Smooth muscle cell (in vitro differentiated cells): ENCODE results near the gene EFEMP2. TPM values are rescaled to one million over a fixed set of nuclear protein-coding genes. Genes with fewer than 3 reads are reported as not detected.

Experiments used
- DNase-seq: peaks from one replicate; lab custom pipeline; 2025; ENCODE audit not compliant: unreplicated experiment; lab: John Stamatoyannopoulos, UW
- H2AFZ ChIP-seq: fragments of 200-600 bp; sonication (generic); 2 replicates; pipeline ENCODE4 v1.6.0; 2016; ENCODE audit warnings: antibody characterized with exemption, low read depth, mild to moderate bottlenecking
- H3F3A ChIP-seq: fragments of 200-600 bp; sonication (generic); 2 replicates; pipeline ENCODE4 v1.6.0; 2017; ENCODE audit warnings: antibody characterized with exemption, low read depth
- H3K27ac ChIP-seq: fragments of 200-600 bp; sonication (generic); 2 replicates; pipeline ENCODE4 v1.5.1; 2016; ENCODE audit warnings: low read depth, mild to moderate bottlenecking
- H3K27me3 ChIP-seq: fragments of 200-600 bp; sonication (generic); 2 replicates; pipeline ENCODE4 v1.6.1; 2016; ENCODE audit warnings: low read depth, mild to moderate bottlenecking
- H3K36me3 ChIP-seq: fragments of 200-600 bp; sonication (generic); 2 replicates; pipeline ENCODE4 v1.5.1; 2016; ENCODE audit warnings: low read depth
- H3K4me1 ChIP-seq: fragments of 200-600 bp; sonication (generic); 2 replicates; pipeline ENCODE4 v1.5.1; 2016; ENCODE audit warnings: low read depth
- H3K4me2 ChIP-seq: fragments of 200-600 bp; sonication (generic); 2 replicates; pipeline ENCODE4 v1.6.0; 2016; ENCODE audit warnings: mild to moderate bottlenecking
- H3K4me3 ChIP-seq: fragments of 200-600 bp; sonication (generic); 2 replicates; pipeline ENCODE4 v1.5.1; 2016; ENCODE audit warnings: mild to moderate bottlenecking
- H3K79me2 ChIP-seq: fragments of 200-600 bp; sonication (generic); 2 replicates; pipeline ENCODE4 v1.6.0; 2016; ENCODE audit warnings: low read depth, mild to moderate bottlenecking
- H3K9ac ChIP-seq: fragments of 200-600 bp; sonication (generic); 2 replicates; pipeline ENCODE4 v1.6.0; 2016; ENCODE audit warnings: low read depth
- H3K9me3 ChIP-seq: fragments of 200-600 bp; sonication (generic); replicated peaks from 2 replicates; pipeline ENCODE4 v1.5.1; 2016; ENCODE audit warnings: low read depth
- H4K20me1 ChIP-seq: fragments of 200-600 bp; sonication (generic); 2 replicates; pipeline ENCODE4 v1.6.0; 2016; ENCODE audit warnings: low read depth
- WGBS: methylation state at CpG from one replicate; pipeline ENCODE4 v1.1.7; 2016; ENCODE audit warnings: low lambda C conversion rate; 5-methylcytosine and 5-hydroxymethylcytosine counted together
- polyA plus RNA-seq: library from polyadenylated mRNA; unstranded; fragments of >200 nt; fragmentation: Nextera tagmentation; extraction: Ambion mirVana; gene quantifications from 2 replicates; pipeline ENCODE4 v1.2.1, GENCODE V29; 2016
- total RNA-seq: library from RNA; depleted of rRNA; stranded (reverse); fragments of >200 nt; gene quantifications from 2 replicates; pipeline ENCODE4 v1.2.3, GENCODE V29; 2014
- TF ChIP-seq, protein P1 (sequence below): fragments of 200-600 bp; sonication (generic); IDR thresholded peaks from 2 replicates; pipeline ENCODE4 v1.5.1; 2017; ENCODE audit warnings: borderline replicate concordance, mild to moderate bottlenecking, antibody characterized with exemption; ENCODE audit not compliant: insufficient read depth, poor library complexity, severe bottlenecking

EFEMP2 gene
- total and polyA plus RNA-seq, 2 experiments from 2014 or later = 99.7 to 362 TPM

DNA sequence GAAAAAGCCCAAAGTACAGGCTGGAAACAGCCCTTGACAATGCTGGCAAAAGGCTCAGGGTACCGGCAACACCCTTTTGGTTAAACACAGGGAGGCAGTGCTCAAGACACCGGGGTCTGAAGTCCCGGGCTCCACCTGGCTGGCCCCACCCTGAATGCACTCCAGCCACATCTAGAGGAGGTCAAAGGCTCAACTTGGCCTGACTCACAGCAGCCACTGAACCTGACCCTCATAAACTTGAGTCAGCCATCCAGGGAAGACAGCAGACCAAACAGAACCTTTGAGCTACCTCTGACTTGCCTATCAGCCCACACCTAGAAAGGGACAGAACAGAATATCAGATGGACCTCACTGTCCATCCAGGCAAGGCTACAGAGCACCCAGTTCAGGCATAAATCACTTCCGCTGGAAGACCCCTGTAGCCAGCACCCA lies 18.4 kb downstream of the EFEMP2 start:
- no peak overlapping the region for H3K9ac ChIP-seq
- peaks cover 40% of the 10 kb centered on the region for H3F3A ChIP-seq
- H3K27me3 ChIP-seq = no peaks in the 10 kb centered on the region
- H3K27ac ChIP-seq = peak overlapping the region; percentile 37
- 97% methylated on average over 4 of the region's 4 CpGs for WGBS
- H3K9me3 ChIP-seq = no peaks in the 10 kb centered on the region
- H3K4me2 ChIP-seq = no peak overlapping the region
- peaks cover 8% of the 10 kb centered on the region for H3K4me1 ChIP-seq
- peaks cover 74% of the 10 kb centered on the region for H4K20me1 ChIP-seq
- peaks cover 10% of the 10 kb centered on the region for H3K36me3 ChIP-seq
- peak overlapping the region; percentile 5 for H3K4me3 ChIP-seq
- no peak overlapping the region for H2AFZ ChIP-seq
- H3K79me2 ChIP-seq = peaks cover 51% of the 10 kb centered on the region
- DNase-seq = no peak
- TF ChIP-seq, protein P1, sequence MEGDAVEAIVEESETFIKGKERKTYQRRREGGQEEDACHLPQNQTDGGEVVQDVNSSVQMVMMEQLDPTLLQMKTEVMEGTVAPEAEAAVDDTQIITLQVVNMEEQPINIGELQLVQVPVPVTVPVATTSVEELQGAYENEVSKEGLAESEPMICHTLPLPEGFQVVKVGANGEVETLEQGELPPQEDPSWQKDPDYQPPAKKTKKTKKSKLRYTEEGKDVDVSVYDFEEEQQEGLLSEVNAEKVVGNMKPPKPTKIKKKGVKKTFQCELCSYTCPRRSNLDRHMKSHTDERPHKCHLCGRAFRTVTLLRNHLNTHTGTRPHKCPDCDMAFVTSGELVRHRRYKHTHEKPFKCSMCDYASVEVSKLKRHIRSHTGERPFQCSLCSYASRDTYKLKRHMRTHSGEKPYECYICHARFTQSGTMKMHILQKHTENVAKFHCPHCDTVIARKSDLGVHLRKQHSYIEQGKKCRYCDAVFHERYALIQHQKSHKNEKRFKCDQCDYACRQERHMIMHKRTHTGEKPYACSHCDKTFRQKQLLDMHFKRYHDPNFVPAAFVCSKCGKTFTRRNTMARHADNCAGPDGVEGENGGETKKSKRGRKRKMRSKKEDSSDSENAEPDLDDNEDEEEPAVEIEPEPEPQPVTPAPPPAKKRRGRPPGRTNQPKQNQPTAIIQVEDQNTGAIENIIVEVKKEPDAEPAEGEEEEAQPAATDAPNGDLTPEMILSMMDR = no peak

DNA sequence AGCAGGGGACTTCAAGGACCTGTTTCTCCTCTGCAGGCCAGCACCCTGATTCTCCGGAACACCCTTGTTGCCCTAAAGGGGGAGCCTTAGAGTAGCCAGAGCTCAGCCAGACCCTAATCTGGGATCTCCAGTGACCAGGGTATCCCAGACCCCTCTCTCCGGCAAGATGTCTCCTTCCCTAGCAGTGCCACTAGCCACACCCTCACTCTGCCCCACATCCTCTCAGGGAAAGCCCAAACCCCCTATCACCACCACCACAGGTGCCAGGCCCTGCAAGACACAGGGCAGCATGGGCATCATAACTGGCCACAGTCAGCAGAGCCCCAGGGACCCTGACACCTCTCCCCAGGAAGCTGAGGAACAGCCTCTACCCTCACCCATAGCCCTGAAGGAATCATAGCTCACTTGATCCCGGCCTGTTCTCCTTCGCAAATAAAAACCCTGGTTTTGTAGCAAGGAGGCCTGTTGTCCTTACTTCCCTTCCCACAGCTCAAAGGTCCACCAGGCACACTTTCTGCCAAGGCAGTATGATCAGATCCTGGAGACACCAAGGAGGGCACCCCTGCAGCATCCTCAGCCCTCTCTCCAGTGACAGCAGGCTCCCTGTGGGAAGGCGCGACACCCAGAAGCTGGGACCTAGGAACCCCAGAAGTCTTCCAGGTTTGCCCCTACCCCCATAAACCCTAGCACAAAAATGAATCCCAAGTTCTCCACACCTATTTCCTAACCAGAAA lies 19.2 kb downstream of the EFEMP2 start:
- H3K9me3 ChIP-seq = no peaks in the 10 kb centered on the region
- TF ChIP-seq, protein P1 = no peak
- peaks cover 51% of the 10 kb centered on the region for H3K79me2 ChIP-seq
- H2AFZ ChIP-seq = no peak overlapping the region
- no peaks in the 10 kb centered on the region for H3K27me3 ChIP-seq
- H3F3A ChIP-seq = peaks cover 36% of the 10 kb centered on the region
- H3K4me2 ChIP-seq = no peak overlapping the region
- DNase-seq = no peak
- H3K36me3 ChIP-seq = peaks cover 10% of the 10 kb centered on the region
- H3K4me3 ChIP-seq = no peak overlapping the region
- H4K20me1 ChIP-seq = peaks cover 74% of the 10 kb centered on the region
- peaks cover 8% of the 10 kb centered on the region for H3K4me1 ChIP-seq
- 97% methylated on average over 6 of the region's 6 CpGs for WGBS
- peak overlapping the region; percentile 37 for H3K27ac ChIP-seq
- H3K9ac ChIP-seq = no peak overlapping the region

DNA sequence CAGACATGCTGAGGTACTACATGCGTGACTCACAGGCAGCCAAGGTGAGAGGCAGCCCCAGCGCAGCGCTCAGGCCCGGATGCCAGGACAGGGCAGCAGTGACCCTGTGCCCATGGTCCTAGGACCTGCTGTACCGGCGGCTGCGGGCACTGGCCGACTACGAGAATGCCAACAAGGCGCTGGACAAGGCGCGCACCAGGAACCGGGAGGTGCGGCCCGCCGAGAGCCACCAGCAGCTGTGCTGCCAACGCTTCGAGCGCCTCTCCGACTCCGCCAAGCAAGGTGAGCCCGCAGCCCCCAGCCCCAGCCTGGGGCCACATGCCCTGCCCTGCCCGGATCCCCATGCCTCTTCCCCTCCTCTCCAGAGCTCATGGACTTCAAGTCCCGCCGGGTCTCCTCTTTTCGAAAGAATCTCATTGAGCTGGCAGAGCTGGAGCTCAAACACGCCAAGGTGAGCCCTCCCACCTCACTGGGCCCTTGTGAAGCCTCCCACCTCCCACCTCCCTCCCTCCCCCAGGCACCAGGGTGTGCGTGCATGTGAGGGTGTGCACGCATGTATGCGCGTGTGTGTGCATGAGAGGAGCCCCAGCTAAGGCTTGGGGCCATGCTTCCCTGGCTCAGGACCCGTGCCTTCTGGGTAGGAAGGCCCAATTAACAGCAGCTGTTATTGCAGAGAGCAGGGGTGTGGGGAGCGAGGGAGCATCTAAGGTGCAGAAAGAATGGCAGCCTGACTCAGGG lies 19.9 kb downstream of the EFEMP2 start:
- H3K27me3 ChIP-seq = no peaks in the 10 kb centered on the region
- no peak overlapping the region for H2AFZ ChIP-seq
- H3K4me3 ChIP-seq = no peak overlapping the region
- H3K4me1 ChIP-seq = peaks cover 8% of the 10 kb centered on the region
- no peak overlapping the region for H3K27ac ChIP-seq
- no peaks in the 10 kb centered on the region for H3K9me3 ChIP-seq
- H3K9ac ChIP-seq = no peak overlapping the region
- WGBS = 98% methylated on average over 25 of the region's 33 CpGs
- H3K79me2 ChIP-seq = peaks cover 49% of the 10 kb centered on the region
- H3K36me3 ChIP-seq = peaks cover 10% of the 10 kb centered on the region
- peaks cover 34% of the 10 kb centered on the region for H3F3A ChIP-seq
- H3K4me2 ChIP-seq = no peak overlapping the region
- TF ChIP-seq, protein P1 = no peak
- no peak for DNase-seq
- peaks cover 71% of the 10 kb centered on the region for H4K20me1 ChIP-seq
